GM21447 (cell line): ENCODE measurements around the gene KIAA1671.

ENCODE experiments used
- ATAC-seq: cut with Tn5 transposase; IDR thresholded peaks from one replicate; pipeline ENCODE4 v1.9.1; 2021; ENCODE audit not compliant: unreplicated experiment

Gene KIAA1671

DNA sequence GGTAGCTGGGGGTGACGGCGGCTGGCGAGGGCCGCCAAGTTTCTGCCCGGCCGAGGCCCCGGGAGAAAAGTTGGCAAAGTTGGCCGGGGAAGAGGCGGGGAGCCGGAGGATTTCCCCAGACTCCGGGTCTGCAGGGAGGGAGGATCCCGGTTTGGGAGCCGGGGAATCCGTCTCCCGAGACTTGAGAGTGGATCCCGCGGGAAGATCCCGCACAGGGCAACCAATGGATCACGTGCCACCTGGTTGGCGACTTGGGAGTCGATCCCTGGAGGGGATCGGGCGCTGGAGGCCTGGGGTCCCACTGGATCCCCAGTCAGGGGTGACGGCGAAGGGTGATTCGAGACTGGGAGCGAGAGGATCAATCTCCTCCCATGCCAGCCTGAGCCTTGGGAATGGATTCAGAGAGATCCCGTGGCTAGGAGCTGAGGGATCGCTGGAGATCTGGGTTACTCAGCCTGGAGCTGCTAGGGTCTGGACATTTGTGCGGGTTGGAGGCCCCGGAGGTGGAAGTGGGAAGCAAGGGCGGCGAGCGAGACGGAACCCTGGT lies 394 bp downstream of the KIAA1671 start:
- no peak for ATAC-seq

DNA sequence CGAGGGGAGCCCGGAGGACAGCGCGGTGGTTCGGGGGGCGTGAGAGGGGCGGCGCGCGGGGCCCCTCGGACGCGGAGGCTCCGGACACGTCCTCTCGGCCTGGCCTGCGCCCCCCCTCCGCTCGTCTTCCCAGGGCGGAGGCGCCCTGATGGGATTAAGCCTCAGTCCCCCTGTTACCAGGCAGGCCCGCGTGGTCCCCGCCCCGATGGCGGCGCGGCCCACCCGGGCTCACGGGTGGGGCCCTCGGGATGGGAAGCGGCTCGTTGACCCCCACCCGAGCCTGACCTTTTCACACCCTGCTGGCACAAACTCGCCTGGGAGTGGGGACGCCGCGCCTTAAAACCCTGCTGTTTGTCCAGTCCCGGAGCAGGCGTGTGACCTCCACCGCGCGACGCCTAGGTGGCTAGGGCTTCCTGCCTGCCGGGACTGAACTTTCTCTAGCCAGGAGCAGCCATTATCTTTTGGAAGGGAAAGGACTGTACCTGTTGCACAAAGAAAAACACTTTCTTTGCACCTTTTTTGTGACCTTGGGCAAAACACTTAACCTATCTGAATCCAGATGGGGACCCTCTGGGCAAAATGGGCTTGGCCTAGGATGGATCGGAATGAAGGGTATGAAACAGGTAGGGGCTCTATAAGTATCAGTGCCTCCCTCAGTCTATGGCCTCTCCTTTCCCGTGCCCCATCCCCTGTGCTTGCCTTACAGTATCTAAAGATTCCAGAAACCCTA lies 1.0 kb downstream of the KIAA1671 start:
- no peak for ATAC-seq

GRCh38 chr22:24954114-24954463 lies 1.6 kb downstream of the KIAA1671 start:
- ATAC-seq, result no peak

DNA sequence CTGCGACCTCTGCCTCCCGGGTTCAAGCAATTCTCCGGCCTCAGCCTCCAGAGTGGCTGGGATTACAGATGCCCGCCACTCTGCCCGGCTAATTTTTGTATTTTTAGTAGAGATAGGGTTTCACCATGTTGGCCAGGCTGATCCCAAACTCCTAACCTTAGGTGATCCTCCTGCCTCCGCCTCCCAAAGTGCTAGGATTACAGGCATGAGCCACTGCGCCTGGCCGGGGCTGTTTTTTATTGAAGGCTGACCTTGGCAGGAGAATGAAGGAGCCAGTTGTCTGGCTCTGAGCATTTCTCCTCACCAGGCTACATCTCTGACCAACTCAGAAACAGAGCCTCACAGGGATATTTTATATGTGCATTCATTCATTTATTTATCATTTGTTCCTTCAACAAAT lies 2.3 kb downstream of the KIAA1671 start:
- no peak for ATAC-seq

DNA sequence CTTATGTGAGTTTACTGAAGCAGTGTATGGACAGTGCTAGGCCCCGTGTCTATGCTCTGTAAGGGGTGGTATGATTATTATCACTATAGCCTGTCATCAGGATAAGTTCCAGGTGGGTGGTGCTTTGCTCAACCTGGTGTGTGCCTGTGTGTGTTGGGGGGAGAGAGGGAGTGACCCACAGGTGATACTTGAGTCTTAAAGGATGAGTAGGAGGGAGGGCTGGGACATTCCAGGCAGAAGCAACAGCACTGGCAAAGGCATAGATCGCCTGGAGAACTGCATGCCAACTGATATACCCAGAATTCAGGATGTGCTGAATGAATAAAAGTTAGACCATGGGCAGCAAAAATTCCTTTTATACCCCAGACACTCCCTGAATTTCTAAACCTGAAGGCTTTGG lies 4.5 kb downstream of the KIAA1671 start:
- ATAC-seq, result no peak

- ATAC-seq, result no peak
These were observed 8.8 kb downstream of the KIAA1671 start for GRCh38 chr22:24961217-24961844.

DNA sequence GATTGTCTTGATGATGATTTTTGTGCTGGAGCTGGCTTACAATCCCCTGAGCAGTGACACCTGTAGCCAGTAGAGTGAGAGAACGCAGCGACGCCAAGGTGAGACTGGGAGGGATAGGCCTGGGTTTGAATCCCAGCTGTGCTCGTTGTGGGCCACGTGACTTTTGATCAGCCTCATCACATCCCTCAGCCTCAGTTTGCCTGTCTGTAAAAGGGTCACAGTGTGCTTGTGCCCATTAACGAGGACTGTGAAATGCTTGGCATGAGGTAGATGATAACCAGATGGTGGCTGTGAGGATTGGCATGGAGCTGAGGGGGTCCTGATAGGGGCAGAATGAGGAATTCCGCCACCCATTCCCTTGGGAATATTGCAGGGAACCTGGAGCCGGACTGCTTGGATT lies 9.6 kb downstream of the KIAA1671 start:
- no peak for ATAC-seq

- ATAC-seq, result no peak
These were observed 10.3 kb downstream of the KIAA1671 start for GRCh38 chr22:24962835-24963234.

- no peak for ATAC-seq
These were observed 11.9 kb downstream of the KIAA1671 start for GRCh38 chr22:24964441-24964840.

GRCh38 chr22:24965822-24966626 lies 13.5 kb downstream of the KIAA1671 start:
- no peak for ATAC-seq

- ATAC-seq, result no peak
These were observed 15.6 kb downstream of the KIAA1671 start for GRCh38 chr22:24968066-24968561.

GRCh38 chr22:24969560-24970301 lies 17.2 kb downstream of the KIAA1671 start:
- ATAC-seq, result no peak

- no peak for ATAC-seq
These were observed 19.9 kb downstream of the KIAA1671 start for GRCh38 chr22:24972369-24972768.

DNA sequence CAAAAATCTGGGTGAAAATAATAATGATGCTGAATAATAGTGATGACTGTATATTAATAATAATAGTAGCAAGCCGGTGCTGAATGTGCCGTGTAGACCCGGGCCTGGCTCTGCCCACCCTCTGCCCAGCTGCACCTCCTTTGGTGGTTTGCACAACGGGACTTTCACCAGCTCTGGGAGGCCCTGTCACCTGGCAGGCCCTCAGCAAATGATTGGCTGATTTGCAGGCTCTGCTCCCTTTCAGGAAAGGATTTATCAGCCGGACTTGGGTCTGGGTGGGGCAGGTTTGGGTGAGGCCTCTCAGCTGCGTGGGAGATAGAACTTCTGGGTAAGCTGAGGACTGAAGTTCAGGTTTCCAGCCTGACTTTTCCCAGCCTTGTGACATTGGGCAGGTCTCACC lies 21.4 kb downstream of the KIAA1671 start:
- no peak for ATAC-seq

DNA sequence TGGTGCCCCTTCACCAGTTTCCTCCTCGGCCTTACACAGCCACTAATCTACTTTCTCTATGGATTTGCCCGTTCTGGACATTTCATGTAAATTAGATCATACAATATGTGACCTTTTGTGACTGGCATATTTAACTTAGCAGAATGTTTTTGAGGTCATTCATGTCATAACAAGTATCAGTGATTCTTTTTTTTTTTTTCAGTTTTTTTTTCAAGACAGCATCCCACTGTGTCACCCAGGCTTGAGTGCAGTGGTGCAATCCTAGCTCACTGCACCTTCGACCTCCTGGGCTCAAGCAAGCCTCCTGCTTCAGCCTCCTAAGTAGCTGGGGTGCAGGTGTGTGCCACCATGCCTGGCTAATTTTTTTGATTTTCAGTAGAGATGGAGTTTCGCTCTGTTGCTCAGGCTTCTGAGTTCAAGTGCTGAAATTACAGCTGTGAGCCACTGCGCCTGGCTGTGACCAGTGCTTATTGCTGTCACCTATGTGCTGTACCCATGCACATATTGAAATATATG lies 22.7 kb downstream of the KIAA1671 start:
- no peak for ATAC-seq

DNA sequence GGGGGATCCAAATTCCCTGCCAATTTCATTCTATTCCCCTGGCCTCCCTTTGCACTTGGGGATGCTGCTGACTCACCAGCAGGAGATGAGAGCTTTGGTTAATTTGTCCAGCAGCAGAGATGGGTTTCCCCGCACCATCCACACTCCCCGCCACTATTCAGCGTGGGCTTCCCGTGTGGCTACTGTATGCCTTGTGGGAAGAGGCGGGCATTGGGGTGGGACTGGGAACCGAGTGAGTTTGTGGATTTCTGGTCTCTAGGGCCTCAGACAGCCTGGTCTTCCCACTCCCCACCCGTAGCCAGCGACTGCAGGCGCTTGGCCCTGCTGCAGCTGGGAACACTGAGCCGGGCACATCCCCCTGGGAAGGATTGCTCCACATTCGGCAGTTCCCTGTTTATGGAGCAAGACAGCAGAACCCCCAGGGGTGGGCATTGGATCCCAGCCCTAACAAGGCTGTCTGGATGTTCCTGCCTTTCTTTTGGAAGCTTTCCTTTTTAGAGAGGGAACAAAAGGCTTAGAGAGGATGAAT lies 23.4 kb downstream of the KIAA1671 start:
- ATAC-seq, result no peak

DNA sequence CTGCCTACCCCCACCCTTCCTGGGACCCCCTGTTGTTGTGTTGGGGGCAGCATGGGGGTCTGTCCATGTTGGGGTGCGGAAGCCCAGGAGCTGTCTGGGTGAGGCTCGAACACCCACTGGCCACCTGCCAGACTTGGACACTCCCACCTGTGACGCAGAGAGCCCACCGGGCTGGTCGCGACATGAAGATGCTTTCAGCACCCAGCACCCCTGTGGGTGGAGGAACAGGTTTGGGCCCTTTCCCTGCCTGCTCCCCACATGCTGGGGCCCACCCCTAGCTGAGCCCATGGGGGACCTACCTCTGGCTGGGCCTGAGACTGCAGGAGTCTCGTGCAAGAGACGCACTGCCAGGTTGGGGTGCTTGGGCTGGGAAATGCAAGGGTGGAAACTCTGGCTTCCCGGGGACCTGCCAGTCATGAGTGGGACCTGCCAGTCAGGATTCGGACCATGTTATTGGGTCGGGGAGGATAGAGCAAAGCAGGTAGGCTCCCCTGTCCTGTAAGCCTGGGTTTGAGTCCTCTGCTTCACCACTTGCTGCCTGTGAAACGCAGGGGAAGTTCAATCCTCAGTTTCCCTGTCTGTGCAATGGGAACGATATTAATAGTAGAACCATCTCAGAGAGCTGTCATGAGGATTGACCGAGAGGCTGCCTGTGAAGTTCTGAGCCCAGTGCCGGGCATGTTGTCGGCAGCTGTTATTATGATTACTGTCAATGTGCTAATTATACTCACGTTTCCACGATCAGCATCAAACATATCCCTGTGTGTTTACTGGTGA lies 24.1 kb downstream of the KIAA1671 start:
- no peak for ATAC-seq

- ATAC-seq, result no peak
These were observed 25.1 kb downstream of the KIAA1671 start for GRCh38 chr22:24977370-24978221.

DNA sequence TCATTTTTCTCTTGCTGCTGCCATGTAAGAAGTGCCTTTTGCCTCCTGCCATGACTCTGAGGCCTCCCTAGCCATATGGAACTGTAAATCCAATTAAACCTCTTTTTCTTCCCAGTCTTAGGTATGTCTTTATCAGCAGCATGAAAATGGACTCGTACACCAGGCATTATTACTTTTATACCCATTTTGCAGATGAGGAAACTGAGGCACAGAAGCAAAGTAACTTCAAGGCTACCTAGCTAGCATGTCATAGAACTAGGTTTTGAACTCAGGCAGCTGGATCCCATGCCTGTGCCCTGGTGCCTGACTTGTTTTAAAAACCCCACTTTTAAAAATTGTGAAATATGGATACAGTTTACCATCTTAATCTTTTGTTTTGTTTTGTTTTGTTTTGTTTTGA lies 25.8 kb downstream of the KIAA1671 start:
- ATAC-seq, result no peak
